ENCODE results near the gene WNT9A.
"Not testable (repeated sequence)": the region's sequence is repeated elsewhere in the genome, so short reads cannot be mapped to it uniquely, and the experiment has no call there.

The WNT9A gene

GRCh38 chr1:227917081-227917950 is 30.4 kb downstream of the WNT9A start:
- Mint-ChIP-seq H3K36me3 (no peaks in the 10 kb centered on the region), H3K27me3 (peaks cover 12% of the 10 kb centered on the region), H3K4me1 (no peaks in the 10 kb centered on the region), H3K27ac (no peak overlapping the region), H3K9me3 (no peaks in the 10 kb centered on the region), H3K4me3 (no peak overlapping the region)
- DNase-seq (ENCODE audit: low spot score in 2 of 2) (no peak), ATAC-seq (ENCODE audit: low read depth) (no peak)

GRCh38 chr1:227916655-227917054 is 31.1 kb downstream of the WNT9A start:
- H3K27ac Mint-ChIP-seq = no peak overlapping the region

GRCh38 chr1:227915564-227916553 is 31.9 kb downstream of the WNT9A start:
- no peaks in the 10 kb centered on the region for H3K36me3 Mint-ChIP-seq
- peaks cover 13% of the 10 kb centered on the region for H3K27me3 Mint-ChIP-seq
- no peaks in the 10 kb centered on the region for H3K9me3 Mint-ChIP-seq
- no peak overlapping the region for H3K4me3 Mint-ChIP-seq
- ATAC-seq (ENCODE audit: low read depth) (no peak), DNase-seq (ENCODE audit: low spot score in 2 of 2) (no peak)
- H3K4me1 Mint-ChIP-seq = no peaks in the 10 kb centered on the region
- H3K27ac Mint-ChIP-seq = no peak overlapping the region

More at GRCh38 chr1:227916655-227917054, 31.1 kb downstream of the WNT9A start:
- no peaks in the 10 kb centered on the region for H3K4me1 Mint-ChIP-seq
- ATAC-seq (ENCODE audit: low read depth) (no peak), DNase-seq (ENCODE audit: low spot score in 2 of 2) (no peak)
- no peak overlapping the region for H3K4me3 Mint-ChIP-seq
- H3K27me3 Mint-ChIP-seq = peaks cover 13% of the 10 kb centered on the region
- H3K9me3 Mint-ChIP-seq = no peaks in the 10 kb centered on the region
- H3K36me3 Mint-ChIP-seq = no peaks in the 10 kb centered on the region

GRCh38 chr1:227914801-227915563 is 32.8 kb downstream of the WNT9A start:
- Mint-ChIP-seq H3K4me3 (no peak overlapping the region), H3K27me3 (peaks cover 13% of the 10 kb centered on the region), H3K9me3 (no peaks in the 10 kb centered on the region), H3K36me3 (no peaks in the 10 kb centered on the region), H3K27ac (no peak overlapping the region), H3K4me1 (no peaks in the 10 kb centered on the region)
- no peak for ATAC-seq (ENCODE audit: low read depth)
- no peak for DNase-seq (ENCODE audit: low spot score in 2 of 2)

- no peaks in the 10 kb centered on the region for H3K36me3 Mint-ChIP-seq
- DNase-seq (ENCODE audit: low spot score in 2 of 2) (no peak), ATAC-seq (ENCODE audit: low read depth) (no peak)
- no peak overlapping the region for H3K4me3 Mint-ChIP-seq
- H3K4me1 Mint-ChIP-seq = no peaks in the 10 kb centered on the region
- peaks cover 3% of the 10 kb centered on the region for H3K9me3 Mint-ChIP-seq
- H3K27ac Mint-ChIP-seq = no peak overlapping the region
- peaks cover 13% of the 10 kb centered on the region for H3K27me3 Mint-ChIP-seq
Measured at GRCh38 chr1:227913764-227914721, 33.7 kb downstream of the WNT9A start.

GRCh38 chr1:227913396-227913763 is 34.4 kb downstream of the WNT9A start:
- H3K27me3 Mint-ChIP-seq = peaks cover 15% of the 10 kb centered on the region
- ATAC-seq (ENCODE audit: low read depth) (no peak), DNase-seq (ENCODE audit: low spot score in 2 of 2) (no peak)
- H3K4me1 Mint-ChIP-seq = no peaks in the 10 kb centered on the region
- no peak overlapping the region for H3K4me3 Mint-ChIP-seq
- no peaks in the 10 kb centered on the region for H3K36me3 Mint-ChIP-seq
- no peak overlapping the region for H3K27ac Mint-ChIP-seq
- H3K9me3 Mint-ChIP-seq = peaks cover 3% of the 10 kb centered on the region

GRCh38 chr1:227912866-227913265 is 34.9 kb downstream of the WNT9A start:
- DNase-seq (ENCODE audit: low spot score in 2 of 2) = no peak
- Mint-ChIP-seq H3K4me1 (no peaks in the 10 kb centered on the region), H3K9me3 (peaks cover 3% of the 10 kb centered on the region), H3K36me3 (no peaks in the 10 kb centered on the region), H3K27me3 (peaks cover 14% of the 10 kb centered on the region), H3K27ac (no peak overlapping the region), H3K4me3 (no peak overlapping the region)
- ATAC-seq (ENCODE audit: low read depth) = no peak

GRCh38 chr1:227911376-227911775 is 36.4 kb downstream of the WNT9A start:
- no peak overlapping the region for H3K4me3 Mint-ChIP-seq
- no peaks in the 10 kb centered on the region for H3K36me3 Mint-ChIP-seq
- DNase-seq (ENCODE audit: low spot score in 2 of 2) (no peak), ATAC-seq (ENCODE audit: low read depth) (no peak)
- H3K4me1 Mint-ChIP-seq = no peaks in the 10 kb centered on the region
- peaks cover 16% of the 10 kb centered on the region for H3K27me3 Mint-ChIP-seq
- H3K27ac Mint-ChIP-seq = no peak overlapping the region
- H3K9me3 Mint-ChIP-seq = peaks cover 3% of the 10 kb centered on the region

GRCh38 chr1:227910511-227911153 is 37.1 kb downstream of the WNT9A start:
- peaks cover 3% of the 10 kb centered on the region for H3K9me3 Mint-ChIP-seq
- no peaks in the 10 kb centered on the region for H3K4me1 Mint-ChIP-seq
- H3K36me3 Mint-ChIP-seq = no peaks in the 10 kb centered on the region
- H3K27ac Mint-ChIP-seq = no peak overlapping the region
- H3K4me3 Mint-ChIP-seq = no peak overlapping the region
- H3K27me3 Mint-ChIP-seq = peaks cover 16% of the 10 kb centered on the region
- DNase-seq (ENCODE audit: low spot score in 2 of 2) (no peak), ATAC-seq (ENCODE audit: low read depth) (no peak)

- H3K27ac Mint-ChIP-seq; H3K9me3 Mint-ChIP-seq; H3K36me3 Mint-ChIP-seq; H3K4me1 Mint-ChIP-seq; DNase-seq (ENCODE audit: low spot score in 2 of 2); H3K4me3 Mint-ChIP-seq; ATAC-seq (ENCODE audit: low read depth): not testable (repeated sequence)
- peaks cover 17% of the 10 kb centered on the region for H3K27me3 Mint-ChIP-seq
Measured at GRCh38 chr1:227909923-227910328, 37.8 kb downstream of the WNT9A start.

GRCh38 chr1:227909188-227909587 is 38.5 kb downstream of the WNT9A start:
- peaks cover 17% of the 10 kb centered on the region for H3K27me3 Mint-ChIP-seq
- H3K9me3 Mint-ChIP-seq = peaks cover 3% of the 10 kb centered on the region
- ATAC-seq (ENCODE audit: low read depth) (no peak), DNase-seq (ENCODE audit: low spot score in 2 of 2) (no peak)
- H3K36me3 Mint-ChIP-seq = no peaks in the 10 kb centered on the region
- H3K27ac Mint-ChIP-seq = no peak overlapping the region
- H3K4me3 Mint-ChIP-seq = no peak overlapping the region
- H3K4me1 Mint-ChIP-seq = no peaks in the 10 kb centered on the region

- no peak for DNase-seq (ENCODE audit: low spot score in 2 of 2)
- no peak overlapping the region for H3K4me3 Mint-ChIP-seq
- H3K27me3 Mint-ChIP-seq = peaks cover 17% of the 10 kb centered on the region
- no peaks in the 10 kb centered on the region for H3K36me3 Mint-ChIP-seq
- H3K4me1 Mint-ChIP-seq = no peaks in the 10 kb centered on the region
- peaks cover 3% of the 10 kb centered on the region for H3K9me3 Mint-ChIP-seq
- H3K27ac Mint-ChIP-seq = no peak overlapping the region
- no peak for ATAC-seq (ENCODE audit: low read depth)
Measured at GRCh38 chr1:227908359-227908758, 39.4 kb downstream of the WNT9A start.
